Measurements from ENCODE around the gene PREX1.
"Not testable (repeated sequence)": the region's sequence is repeated elsewhere in the genome, so short reads cannot be mapped to it uniquely, and the experiment has no call there.

PREX1 gene

GRCh38 chr20:48826069-48826468 lies 1.7 kb downstream of the PREX1 start:
- no peak for DNase-seq

DNA sequence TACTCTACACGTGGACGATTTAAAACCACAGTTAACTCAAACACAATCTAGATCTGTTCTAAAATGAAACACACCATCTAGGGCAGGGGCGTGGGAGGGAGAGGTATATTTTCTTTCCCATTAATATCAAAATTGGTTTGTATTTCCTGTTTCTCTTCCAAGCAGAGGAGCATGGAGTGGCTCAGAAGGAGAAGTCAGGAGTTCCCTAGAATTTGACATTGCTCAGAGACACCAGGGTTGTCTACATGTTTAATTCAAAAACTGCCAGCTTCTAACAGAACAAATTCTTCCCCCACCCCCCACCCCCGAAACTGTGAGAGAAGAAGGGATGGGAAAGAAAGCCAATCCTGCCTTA lies 2.3 kb downstream of the PREX1 start:
- DNase-seq, result no peak

DNA sequence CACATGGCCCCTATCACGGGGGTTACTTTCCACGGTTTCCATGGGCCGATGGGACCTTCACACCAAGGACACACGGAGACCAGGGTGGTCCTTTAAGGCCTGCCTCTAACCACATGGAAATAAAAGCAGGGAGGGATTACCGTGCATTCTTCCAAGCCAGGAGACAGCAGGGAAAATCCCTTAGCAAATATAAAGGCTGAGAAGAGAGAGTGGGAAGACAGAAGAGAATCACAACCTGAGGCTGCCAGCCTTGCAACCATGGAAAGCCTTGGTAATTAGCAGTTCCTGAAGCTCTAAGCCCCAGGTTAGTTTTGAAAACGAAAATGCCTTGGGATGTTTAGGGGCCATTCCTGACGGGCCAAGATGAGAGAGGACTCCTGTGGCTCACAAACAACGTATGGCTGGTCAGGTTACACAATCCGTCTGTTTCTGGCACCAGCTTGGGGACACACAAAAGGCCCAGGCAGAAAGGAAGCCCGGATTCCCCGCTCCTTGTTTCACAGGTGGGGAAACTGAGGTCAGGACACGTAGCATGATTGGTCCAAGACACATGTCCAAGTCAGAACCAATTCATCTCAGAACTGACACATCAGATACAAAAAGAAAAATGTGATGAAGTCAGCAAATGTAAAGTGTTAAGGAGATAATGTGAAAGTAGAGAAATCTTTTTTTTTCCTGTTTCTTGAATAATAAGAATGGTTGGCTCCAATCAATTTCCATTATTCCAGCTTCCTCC lies 2.8 kb downstream of the PREX1 start:
- DNase-seq, result no peak

GRCh38 chr20:48823960-48824498 lies 3.8 kb downstream of the PREX1 start:
- DNase-seq, result peak; percentile 96

- no peak for DNase-seq
Measured at GRCh38 chr20:48823476-48823875, 4.3 kb downstream of the PREX1 start.

- DNase-seq, result no peak
Measured at GRCh38 chr20:48822879-48823385, 4.9 kb downstream of the PREX1 start.

- no peak for DNase-seq
Measured at GRCh38 chr20:48822178-48822577, 5.6 kb downstream of the PREX1 start.

- no peak for DNase-seq
Measured at GRCh38 chr20:48821261-48821920, 6.4 kb downstream of the PREX1 start.

- no peak for DNase-seq
Measured at GRCh38 chr20:48820649-48820973, 7.2 kb downstream of the PREX1 start.

GRCh38 chr20:48819821-48820648 lies 7.8 kb downstream of the PREX1 start:
- no peak for DNase-seq

- DNase-seq, result no peak
Measured at GRCh38 chr20:48819089-48819488, 8.7 kb downstream of the PREX1 start.

DNA sequence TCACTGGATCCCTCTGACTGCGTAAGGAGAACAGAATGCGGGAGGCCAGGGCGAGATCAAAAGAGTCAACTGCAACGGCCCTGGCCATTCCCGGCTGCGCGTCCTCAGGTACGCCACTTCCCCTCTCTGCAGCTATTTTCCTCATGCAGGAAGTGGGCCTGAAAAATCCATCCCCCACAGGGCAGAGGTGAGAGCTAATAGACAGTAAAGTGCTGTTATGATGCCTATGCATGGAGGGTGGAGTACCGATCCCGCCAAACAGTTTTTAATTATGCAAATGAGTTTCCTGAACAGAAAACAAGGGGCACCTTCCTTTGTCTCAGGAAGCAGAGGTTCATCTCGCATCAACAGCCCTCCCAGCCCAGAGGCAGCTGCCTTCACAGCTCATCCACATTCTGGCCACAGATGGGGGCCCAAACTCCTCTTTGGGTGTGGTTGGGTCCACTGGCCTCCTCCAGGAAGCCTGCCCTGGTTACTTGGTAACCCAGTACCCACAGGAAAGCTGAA lies 9.3 kb downstream of the PREX1 start:
- no peak for DNase-seq

DNA sequence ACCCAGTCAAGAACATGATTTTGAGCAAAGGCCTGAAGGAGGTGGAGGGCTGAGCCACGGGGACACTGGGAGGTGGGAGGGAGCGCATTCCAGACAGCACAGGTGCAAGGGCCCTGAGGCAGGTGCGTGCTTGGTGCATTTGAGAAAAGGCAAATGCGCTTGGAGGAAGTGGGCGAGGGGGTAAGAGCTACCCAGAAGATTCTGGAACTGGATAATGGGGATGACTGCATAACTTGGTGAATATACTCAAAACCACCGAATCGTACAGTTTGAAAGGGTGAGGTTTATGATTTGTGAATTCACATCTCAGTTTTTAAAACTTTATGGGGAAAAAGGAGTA lies 9.8 kb downstream of the PREX1 start:
- no peak for DNase-seq

DNA sequence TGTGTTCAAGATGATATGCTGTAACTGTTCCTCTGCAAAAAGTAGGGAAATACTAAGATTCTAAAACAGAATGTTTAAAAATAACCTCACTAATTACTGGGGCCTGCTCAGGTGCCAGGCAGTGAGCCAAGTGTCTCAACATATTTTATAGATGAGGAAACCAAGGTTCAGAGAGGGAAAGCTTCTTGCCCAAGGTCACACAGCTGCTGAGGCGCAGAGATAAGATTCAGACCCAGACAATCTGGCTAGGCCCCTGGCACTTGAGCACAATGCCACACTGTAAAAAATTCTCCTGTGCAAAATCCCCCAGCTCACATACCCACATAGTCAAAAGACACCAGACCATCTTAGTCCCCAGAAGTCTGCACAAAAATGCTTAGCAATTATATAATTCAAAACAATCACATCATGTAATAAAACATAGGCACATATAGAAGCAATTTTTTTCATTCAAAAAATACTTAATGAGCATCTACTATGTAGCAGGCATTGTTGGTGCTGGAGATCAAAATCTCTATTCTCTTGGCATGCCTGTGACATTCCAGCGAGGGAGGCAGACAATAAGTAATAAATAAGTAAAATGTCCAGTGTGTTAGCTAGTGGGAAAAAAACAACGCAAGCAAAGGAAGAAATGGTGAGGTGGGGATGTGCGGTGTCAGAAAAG lies 10.3 kb downstream of the PREX1 start:
- DNase-seq, result no peak

DNA sequence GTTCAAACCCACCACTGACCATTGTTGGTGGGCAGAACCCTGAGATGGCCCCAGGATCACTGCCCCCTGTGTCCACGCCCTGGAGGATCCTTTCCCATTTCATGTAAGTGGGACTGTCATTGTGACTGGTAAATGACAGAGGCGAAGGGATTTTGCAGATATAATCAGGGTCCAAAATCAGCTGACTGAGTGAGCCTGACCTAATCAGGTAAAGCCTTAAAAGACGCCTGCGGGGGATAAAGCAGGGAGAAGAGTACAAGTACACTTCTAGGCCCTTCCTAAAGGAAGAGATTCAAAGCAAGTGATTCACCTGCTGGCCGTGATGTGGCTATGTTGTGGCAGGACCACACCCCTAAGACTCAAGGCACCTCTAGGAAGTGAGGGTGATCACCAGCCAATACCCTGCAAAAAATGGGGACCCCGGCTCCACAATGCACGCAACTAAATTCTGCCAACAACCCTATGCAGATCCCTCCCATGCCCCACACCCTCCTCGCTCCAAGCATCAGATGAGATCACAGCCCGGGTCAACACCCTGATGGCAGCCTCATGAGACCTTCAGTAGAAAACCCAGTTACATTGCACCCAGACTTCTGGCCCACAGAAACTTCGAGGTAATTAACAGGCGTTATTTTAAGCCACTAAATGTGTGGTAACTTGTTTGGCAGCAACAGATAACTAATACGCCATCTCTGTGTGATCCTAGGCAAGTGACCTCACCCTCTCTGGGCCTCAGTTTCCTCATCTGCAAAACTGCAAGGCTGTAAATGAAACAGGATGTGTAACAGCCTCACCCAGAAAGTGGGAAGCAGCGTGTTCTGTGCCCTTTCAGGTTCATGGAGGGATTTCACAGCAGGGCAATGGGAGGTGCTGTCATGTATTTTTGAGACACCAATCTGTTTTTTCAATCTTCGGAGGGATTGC lies 11.3 kb downstream of the PREX1 start:
- no peak for DNase-seq

GRCh38 chr20:48815537-48815936 lies 12.3 kb downstream of the PREX1 start:
- DNase-seq, result no peak

DNA sequence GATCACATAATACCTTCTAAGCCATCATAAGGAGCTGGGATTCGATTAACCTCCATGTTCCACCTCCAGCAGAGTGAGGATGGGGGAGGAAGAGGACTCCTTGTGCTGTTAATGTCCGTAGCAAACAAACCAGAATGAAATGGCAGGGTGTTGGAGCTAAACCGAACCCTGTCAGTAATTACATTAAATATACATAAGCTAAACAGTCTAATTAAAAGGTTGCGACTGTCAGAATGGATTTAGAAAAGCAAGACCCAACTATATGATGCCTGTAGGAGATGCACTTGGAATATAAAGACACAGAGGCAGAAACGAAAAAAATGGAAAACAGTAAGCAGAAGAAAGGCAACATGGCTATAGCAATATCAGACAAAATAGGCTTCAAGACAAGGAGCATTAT lies 13.2 kb downstream of the PREX1 start:
- no peak for DNase-seq

GRCh38 chr20:48813930-48814546 lies 13.8 kb downstream of the PREX1 start:
- DNase-seq, result no peak

DNA sequence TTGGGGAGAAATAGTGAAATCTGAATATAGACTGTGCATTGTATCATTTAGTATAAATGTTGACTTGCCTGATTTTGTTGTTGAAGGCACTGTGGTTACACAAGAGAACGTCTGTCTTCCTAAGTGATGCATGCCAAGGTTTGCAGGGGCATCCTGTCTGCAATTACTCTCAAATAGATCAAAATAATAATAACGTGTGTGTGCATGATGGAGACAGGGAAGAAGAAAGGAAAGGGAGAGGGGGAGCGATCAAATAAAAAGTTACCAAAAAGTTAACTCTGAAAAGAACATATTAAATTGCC lies 14.4 kb downstream of the PREX1 start:
- DNase-seq, result no peak

- DNase-seq, result no peak
Measured at GRCh38 chr20:48812600-48813445, 15.0 kb downstream of the PREX1 start.

- not testable (repeated sequence) for DNase-seq
Measured at GRCh38 chr20:48812114-48812513, 15.7 kb downstream of the PREX1 start.

Data from fibroblast of skin of right biceps (primary cell).